Measurements from ENCODE around the gene SAP30.

The SAP30 gene

DNA sequence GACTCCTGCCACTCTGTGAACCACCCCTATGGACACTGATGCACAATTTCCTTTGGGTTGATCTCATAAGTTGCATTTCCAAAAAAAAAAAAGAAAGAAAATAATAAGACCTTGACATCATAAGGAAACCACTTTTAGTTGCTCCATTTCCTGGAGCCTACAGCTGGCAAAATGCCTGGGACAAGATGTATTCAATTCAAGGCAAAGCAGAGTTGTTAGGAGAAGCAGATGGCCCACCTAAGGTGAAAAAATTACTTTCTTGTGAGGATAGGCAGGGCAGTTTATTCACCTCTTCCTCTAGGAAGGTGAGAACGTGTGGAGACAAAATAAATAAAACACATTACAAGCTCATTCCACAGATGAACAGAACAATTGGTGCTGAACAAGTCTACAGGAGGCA is 42.3 kb downstream of the SAP30 start:
- no peak for DNase-seq (ENCODE audit: low read depth in 2 of 3, low spot score in 1 of 3)

DNA sequence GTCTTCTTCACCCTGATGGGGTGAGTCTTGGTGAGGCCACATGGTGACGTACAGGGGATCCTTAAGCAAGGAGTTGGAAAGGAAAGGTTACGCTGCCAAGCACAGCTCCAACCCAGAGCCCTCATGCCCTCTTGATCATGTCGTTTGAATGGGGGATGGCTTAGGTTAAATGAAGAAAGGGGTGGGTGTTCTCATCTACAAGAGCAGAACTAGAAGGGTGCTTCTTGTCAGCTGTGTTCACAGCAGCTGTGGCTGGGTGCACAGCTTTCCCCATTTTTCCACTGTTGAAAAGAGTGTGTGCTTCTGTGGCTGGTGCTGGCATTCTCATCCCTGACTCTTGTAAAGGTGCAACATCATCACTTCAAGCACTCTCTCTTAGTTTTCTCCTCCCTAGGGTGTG is 43.7 kb downstream of the SAP30 start:
- no peak for DNase-seq (ENCODE audit: low read depth in 2 of 3, low spot score in 1 of 3)

DNA sequence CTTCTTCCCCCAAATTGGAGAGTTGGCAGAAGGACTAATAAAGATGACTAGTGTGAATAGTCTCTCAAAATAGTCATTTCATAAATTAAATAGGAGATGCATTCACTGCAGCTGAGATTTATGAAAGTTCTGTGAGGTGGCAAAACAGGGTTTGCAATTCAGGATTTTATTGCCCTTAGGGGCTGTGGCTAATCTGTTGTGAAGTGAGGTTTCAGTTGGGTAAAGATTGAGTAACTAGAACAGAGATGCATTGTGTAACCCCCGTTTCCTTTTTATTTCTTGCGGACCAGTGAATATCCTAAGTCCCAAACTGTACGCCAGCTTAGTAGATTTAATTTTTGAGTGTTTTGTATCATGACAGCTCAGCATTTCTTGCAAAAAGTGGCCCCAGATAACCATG is 44.3 kb downstream of the SAP30 start:
- no peak for DNase-seq (ENCODE audit: low read depth in 2 of 3, low spot score in 1 of 3)

DNA sequence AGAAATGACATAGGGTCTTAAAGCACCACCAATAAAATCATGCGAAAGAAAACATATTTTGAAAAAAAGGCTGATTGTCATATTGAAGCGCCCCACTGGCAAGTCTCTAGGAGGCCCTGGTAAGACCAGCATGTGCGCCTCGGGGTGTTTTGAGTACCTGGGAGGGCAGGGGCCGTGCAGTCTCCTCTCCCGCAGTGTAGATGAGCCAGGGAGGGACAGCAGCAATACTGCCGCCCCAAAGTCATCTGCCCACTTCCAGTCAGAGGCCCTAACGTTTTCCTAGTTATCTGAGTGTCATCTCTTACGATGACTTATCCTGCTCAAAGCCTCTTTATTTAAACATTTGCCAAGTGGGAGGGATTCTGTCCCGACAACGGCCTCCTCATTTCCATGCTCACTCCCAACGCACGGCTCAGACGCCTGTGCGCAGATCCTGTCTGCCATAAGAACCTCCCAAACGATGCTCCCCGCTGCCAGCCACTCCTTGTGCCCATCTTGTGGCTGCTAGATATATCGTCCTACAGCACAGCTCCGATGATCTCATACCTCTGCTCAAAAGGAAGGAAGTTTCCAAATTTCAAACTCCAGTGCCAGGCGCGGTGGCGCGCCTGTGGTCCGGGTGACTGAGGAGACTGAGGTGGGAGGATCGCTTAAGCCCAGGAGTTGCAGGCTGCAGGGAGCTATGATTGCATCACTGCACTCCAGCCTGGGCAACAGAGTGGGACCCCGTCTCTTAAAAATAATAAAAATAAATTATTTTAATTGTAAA is 45.3 kb downstream of the SAP30 start:
- no peak for DNase-seq (ENCODE audit: low read depth in 2 of 3, low spot score in 1 of 3)

DNA sequence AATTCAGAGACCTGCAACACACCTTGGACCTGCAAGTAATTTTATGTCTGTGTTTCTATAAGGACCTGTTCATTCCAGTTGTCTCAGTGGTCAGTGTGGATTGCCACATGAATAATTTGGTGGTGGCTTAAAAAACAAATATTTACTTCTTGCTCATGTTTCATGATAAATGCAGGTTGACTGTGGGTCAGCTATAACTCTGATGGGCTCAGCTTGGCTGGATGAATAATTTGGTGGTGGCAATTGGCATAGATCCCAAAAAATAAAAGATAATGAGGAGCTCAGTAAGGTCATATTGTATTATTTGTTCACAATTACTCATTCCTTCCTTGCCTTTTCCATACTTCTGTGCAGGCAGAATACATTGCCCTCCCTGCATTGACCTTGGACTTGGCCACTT is 47.1 kb downstream of the SAP30 start:
- DNase-seq (ENCODE audit: low read depth in 2 of 3, low spot score in 1 of 3), result no peak

DNA sequence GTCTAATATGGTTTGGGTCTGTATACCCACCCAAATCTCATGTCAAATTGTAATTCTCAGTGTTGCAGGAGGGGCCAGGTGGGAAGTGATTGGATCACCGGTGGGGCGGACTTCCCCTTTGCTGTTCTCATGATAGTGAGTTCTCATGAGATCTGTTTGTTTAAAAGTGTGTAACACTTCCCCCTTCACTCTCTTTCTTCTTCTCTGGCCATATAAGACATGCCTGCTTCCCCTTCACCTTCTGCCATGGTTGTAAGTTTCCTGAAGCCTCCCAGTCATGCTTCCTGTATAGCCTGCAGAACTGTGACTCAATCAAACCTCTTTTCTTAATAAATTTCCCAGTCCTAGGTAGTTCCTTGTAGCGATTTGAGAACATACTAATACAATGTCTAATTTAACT is 47.9 kb downstream of the SAP30 start:
- DNase-seq (ENCODE audit: low read depth in 2 of 3, low spot score in 1 of 3), result no peak

DNA sequence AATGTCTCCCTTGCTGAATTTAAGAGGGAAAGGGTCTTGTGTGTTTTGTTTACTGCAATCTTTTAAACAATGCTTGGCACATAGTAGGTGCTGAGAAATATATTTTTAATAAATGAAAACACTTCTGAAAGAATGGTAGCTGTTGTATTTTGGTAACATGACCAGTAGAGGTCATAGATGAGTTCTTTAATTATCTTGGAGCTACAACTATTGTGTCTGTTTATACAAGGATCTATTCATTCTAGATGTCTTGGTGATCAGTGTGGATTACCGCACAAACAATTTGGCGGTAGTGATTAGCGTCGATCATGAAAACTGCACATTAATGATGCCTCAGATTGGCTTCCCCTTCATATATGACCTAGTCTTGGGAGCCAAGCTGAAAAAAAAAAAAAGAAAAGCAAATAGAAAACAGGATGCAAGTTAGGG is 49.6 kb downstream of the SAP30 start:
- DNase-seq (ENCODE audit: low read depth in 2 of 3, low spot score in 1 of 3), result no peak

DNA sequence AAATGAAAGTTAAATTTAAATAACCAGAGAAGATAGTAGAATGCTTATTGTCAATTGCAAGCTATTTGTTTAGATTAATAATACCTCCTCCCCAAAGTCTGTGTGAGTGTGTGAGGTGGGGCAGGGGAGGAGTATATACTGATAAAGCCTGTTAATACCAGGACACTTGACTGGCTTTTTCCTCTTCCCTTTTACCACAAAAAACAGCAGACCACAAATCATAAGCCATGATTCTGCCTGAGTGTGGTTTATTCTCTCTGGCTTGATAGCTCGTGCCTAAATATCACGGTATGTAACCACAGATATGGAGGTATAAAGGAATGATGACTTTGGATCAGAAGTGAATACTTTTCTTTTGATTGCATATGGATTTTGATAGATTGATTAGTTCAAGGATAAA is 50.0 kb downstream of the SAP30 start:
- DNase-seq (ENCODE audit: low read depth in 2 of 3, low spot score in 1 of 3), result no peak

DNA sequence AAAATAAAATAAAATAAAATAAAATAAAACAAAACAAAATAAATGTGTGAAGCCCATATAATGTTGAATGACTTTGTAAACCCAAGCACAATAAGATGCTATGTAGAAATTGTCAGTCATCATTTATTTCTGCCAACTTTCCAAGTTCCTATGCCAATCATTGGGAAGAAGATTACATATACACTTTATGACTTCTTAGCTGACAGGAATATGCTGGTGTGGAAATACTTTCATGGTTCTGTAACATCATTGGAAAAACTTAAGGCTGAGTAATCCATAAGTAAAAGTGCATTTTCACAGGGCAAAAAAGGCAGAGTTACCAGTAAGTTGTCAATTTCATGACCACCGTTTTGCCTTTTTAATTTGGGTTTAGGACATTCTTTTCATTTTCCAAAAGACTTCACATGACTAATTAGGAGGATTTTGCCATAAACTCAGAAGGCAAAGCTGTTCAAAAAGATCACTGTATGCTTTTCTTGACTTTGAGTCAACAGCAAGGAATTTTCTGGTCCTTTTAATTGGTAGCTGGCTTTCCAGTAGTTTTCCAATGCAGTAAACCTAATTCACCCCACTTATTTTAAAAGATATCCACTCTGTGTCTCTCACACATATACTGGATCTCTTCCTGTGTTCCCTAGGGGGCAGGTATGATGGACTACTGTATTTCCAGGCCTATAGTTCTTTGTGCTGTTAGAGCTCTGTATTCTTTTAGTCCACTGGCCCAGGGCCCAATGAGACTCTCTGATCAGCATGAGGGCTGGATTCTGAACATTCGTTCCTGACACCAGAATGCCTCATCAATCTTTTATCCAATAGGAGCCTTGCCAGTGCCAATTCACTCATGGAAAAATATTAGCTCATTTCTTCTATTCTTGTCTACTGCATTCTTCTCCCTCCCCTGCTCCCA is 54.4 kb downstream of the SAP30 start:
- DNase-seq (ENCODE audit: low read depth in 2 of 3, low spot score in 1 of 3), result no peak

DNA sequence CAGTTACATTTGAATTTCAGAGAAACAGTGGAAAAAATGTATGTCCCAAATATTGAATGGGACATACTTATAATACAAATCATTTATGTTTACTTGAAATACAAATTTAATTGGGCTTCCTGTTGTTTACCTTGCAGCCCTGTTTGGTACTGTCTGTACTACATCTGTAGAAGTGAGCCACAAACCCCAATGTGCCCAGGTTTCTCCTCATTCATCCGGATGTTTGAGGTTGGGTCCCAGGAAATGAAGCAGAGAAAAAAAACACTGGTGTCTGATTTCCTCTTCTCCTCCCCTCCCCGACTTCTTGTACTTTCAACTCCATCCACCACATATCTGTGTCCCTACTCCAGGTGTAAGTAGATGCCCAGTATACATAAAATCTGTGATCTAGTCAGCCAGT is 55.3 kb downstream of the SAP30 start:
- DNase-seq (ENCODE audit: low read depth in 2 of 3, low spot score in 1 of 3), result no peak
